HG02981 (cell line): ENCODE data around the gene YY1AP1.
"Not testable (repeated sequence)": the region's sequence is repeated elsewhere in the genome, so short reads cannot be mapped to it uniquely, and the experiment has no call there.

Experiments
- ATAC-seq: cut with Tn5 transposase; IDR thresholded peaks from one replicate; pipeline ENCODE4 v1.9.1; 2021; ENCODE audit warnings: mild to moderate bottlenecking, moderate library complexity; ENCODE audit not compliant: unreplicated experiment

Gene YY1AP1

GRCh38 chr1:155696524-155696923, 8.0 kb upstream of the YY1AP1 start:
- no peak for ATAC-seq

DNA sequence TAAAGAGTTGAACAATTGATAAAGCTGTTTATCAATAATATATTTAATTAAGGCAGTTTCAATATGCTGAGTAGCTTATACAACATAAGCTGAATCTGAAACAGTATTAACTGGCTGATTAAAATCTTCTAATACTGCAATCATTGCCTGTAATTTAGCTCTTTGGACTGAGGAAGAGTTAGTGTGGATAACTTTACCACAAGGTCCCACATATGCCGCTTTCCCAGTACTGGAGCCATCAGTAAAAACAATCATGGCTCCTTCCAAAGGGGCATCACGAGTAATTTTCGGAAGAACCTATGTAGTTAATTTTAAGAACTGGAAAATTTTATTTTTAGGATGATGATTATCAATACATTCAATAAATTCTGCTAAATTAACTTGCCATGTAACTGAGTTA, 7.0 kb upstream of the YY1AP1 start:
- no peak for ATAC-seq

GRCh38 chr1:155695072-155695471, 6.5 kb upstream of the YY1AP1 start:
- ATAC-seq: no peak

GRCh38 chr1:155694167-155694566, 5.6 kb upstream of the YY1AP1 start:
- ATAC-seq: no peak

GRCh38 chr1:155691992-155692528, 3.5 kb upstream of the YY1AP1 start:
- ATAC-seq: no peak

DNA sequence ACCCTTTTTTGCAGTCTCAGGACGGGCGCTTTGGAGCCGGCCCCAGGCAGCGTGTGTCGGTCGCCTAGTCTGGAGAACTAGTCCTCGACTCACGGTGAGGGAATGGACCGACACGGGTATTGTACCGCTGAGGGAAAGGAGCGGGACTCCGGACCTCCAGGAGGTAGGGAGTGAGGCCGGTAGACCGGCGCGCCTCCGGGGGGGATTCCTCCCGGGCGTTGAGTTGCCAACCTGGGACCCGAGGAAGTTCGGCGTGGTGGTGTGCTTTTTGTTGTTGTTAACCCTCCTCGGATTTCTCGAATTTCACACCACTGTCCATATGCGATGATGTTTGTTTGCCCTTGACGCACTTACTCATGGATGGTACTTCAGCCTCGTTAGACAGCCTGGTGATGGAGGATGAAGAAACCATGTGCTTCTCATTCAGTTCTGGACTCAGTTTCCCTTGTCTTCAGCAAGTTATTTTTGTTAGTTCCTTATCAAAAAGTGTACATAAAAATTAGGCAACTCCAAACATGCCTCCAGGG, 570 bp upstream of the YY1AP1 start, which contains the start of gene DAP3:
Gene DAP3 (plus strand): TSS at position 11 of the 527 bp plus-strand sequence. CDS start 20,689 bp downstream, outside the sequence.
- ATAC-seq: not testable (repeated sequence)

DNA sequence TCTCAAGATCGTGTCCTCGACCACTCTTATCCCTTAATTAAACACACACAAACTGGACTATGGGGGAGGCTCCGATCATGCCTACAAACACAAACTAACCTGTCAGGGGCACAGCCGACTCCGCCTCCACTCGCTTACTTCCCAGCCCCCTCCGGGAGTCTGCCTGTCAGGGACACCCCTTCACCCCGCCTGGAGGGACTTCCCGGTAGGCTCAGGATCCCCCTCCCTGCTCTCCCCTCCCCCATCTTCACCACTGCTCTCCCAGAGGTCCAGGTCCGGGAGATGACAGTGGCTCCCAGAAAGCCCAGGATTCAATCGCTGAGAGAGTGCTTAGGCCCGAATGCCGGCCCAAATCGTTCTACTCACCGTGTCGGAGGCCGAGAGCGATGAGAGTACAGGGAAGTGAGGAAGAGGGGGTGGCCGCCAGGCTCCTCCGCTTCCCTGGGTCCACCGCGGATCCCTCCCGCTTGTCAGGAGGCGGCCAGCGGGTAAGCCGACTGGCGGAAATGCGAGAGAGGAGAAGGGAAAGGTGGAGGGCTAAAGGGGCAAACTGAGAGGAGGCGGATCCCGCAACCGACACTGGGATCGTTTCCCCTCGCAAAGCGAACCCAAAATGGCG, 760 bp downstream of the YY1AP1 start:
- peak; percentile 25 for ATAC-seq

DNA sequence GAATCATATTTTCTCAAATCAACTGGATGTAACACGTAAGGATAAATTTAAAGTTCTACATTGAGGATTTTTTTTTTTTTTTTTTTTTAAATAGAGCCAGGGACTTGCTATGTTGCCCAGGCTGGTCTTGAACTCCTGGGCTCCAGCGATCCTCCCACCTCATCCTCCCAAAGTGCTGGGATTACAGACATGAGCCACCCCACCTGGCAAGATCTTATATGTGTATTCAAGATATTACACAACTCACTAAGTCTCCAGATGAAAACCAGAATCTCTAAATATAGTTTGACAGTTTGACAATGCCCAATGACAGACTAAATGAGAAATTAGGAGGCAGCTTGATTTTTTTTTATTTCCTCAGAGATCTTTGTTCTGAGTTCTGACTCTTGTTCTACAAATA, 6.8 kb downstream of the YY1AP1 start:
- ATAC-seq: no peak

DNA sequence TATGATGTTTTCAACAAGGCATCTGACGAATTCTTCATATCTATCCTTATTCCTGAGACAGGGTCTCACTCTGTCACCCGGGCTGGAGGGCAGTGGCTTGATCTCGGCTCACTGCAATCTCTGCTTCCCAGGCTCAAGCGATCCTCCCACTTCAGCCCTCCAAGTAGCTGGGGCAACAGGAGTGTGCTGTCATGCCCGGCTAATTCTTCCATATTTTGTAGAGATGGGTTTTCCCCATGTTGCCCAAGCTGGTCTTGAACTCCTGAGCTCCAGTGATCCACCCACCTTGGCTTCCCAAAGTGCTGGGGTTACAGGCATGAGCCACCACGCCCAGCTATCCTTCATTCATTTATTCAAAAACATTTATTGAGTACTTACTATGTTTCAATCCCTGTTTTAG, 8.0 kb downstream of the YY1AP1 start:
- ATAC-seq: no peak

DNA sequence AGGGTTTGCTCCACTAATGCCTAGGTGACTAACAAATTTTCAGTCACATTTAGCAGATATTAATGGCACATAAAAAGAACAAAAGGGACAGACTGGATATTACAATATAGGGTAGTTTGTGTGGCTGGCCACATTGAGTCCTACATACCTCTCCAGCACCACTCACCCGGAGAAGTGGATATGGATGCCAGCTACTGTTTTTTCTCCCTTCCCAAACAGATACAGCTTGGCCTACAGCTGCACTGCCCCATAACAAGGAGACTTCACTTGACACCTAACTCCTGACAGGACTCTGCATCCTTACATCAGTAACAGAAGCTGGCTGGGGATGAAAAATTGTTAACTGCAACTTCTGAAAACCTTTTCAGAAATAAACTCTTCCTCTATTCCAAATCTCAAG, 9.6 kb downstream of the YY1AP1 start:
- not testable (repeated sequence) for ATAC-seq

DNA sequence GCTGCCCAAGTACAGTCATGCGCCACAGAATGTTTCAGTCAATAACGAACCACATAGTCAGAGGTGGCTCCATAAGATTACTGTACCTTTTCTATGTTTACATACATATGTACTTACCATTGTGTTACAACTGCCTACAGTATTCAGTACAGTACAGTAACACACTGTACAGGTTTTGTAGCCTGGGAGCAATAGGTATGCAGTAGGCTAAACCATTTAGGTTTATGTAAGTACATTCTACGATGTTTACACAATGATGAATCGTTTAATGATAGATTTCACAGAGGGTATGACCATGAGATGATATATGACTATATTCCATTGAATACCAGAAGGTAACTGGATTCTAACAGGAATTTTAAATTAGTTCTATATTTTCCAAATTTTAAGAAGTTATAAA, 10.5 kb downstream of the YY1AP1 start:
- no peak for ATAC-seq

GRCh38 chr1:155673003-155673402, 15.6 kb downstream of the YY1AP1 start:
- ATAC-seq: no peak

DNA sequence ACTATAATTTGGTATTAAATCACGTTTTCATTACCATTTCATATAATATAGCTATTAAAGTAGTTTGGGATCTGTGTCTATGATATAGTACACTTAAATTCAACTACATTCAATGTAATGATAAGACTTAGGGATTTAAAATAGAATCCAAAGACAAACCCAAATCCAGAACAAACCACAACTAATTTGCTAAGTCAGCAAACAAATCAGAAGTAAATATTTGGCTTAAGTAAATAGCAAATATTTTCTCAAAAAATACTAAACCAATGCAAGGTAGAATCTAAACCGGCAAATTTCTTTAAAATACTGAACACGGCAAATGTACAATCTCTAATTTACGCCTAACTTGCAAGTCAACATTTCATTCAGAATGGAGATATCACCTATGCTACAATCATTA, 16.8 kb downstream of the YY1AP1 start:
- no peak for ATAC-seq

GRCh38 chr1:155669233-155670162, 19.1 kb downstream of the YY1AP1 start:
- ATAC-seq: no peak

DNA sequence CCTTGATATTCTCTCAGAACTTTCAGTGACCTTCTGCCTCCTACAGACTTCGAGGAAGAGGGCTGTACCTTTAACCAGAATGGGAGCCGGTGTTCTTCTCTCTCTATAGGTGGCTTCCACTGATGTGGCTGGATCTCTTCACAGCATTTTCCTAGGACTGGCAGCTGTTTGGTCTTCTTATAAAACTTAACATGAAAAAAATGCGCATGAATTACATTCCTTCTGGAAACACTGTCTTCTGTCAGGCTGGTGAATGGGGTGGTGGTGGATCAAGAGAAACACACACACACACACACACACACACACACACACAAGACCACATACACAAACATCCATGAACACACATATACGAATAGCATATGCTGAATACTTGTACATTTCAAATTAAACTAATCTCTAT, 27.3 kb downstream of the YY1AP1 start:
- not testable (repeated sequence) for ATAC-seq

DNA sequence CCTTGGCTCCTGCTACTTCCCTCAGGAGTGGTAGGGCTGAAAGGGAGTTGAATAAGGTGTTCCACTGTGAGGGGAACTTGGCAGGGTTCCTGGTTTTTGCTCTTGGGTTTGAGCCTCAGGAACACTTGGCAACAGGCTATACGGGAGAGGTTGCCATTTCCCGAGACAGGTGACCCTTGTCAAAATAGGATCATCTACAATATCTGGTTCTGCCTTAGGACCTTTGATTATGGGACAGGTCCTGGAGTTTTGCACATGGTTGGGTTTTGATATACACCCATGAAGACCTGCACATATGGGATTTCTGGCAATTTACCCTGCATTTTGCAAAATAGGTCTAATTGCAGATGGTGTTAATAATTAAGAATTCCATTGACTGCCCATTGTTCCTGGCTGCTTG, 31.1 kb downstream of the YY1AP1 start:
- no peak for ATAC-seq

- ATAC-seq: no peak
Observed at GRCh38 chr1:155652951-155653350, 35.6 kb downstream of the YY1AP1 start.

GRCh38 chr1:155651861-155652661, 36.5 kb downstream of the YY1AP1 start:
- ATAC-seq: no peak

DNA sequence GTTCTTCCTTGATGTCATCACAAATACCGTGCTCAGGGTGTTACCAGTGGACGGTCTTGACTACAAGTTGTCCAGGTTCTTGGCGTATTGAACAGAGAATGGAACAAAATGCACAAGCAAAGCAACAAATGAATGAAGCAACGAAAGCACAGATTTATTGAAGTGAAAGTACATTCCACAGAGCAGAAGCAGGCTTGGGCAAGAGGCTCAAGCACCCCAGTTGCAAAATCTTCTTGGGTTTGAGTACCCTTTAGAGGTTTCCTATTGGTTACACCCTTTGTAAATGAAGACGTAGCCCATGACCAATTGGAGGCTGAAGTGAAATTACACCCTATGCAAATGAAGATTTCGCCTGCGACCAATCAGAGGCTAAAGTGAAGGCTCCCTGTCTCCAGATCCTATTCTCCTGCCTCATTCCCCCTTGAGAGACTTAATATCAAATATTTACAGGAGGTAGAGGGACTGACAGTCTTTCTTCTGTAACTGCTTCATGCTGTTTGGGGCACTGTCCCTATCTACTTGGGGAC, 38.3 kb downstream of the YY1AP1 start:
- no peak for ATAC-seq

- ATAC-seq: no peak
Observed at GRCh38 chr1:155649676-155650075, 38.9 kb downstream of the YY1AP1 start.
